HG03175 (cell line): ENCODE data around the gene GRAMD1C.

Experiments used
- ATAC-seq: cut with Tn5 transposase; IDR thresholded peaks from one replicate; pipeline ENCODE4 v1.9.1; 2021; ENCODE audit warnings: mild to moderate bottlenecking, moderate library complexity; ENCODE audit not compliant: unreplicated experiment

GRAMD1C gene

DNA sequence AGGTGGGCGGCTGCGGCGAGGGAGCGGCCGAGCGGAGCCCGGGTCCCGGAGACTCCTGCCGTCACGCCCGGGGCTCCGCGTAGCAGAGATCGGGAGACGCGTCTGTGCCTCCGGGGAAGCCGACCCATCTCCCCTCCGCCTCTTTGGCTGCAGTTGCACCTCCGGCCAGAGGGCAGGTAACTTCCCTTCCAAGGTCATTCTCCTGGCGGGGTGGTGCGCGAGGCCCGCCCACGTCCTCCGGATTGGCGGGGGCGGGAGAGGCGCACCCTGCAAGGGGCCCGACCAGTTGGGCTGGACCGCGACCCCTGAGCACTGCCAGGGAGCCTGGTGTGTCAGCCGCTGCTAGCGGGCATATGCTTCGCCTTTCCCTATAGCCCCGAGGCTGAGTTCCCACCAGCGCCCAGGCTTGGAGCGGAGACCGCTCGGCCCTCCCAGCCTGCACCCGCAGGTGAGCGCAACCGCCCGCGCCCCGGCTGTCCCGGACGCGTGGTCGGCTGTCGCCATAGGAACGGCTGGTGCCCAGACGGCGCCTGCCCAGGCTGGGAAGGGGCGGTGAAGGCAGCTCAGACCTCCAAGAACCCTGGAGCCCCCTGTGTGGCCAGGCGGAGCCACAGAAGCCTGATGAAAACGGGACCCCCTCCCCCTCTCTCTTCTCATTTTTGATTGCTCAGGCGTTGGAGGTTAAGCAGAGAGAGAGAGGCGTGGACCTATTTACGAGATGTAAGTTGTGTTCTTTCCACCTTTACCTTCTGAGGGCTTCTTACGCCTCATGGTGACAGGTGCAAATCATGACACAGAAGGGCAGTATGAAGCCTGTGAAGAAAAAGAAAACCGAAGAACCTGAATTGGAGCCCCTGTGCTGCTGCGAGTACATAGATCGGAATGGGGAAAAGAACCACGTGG lies 109.7 kb downstream of the GRAMD1C start:
- peak; percentile 56 for ATAC-seq

- ATAC-seq: no peak
These were observed 114.3 kb downstream of the GRAMD1C start for GRCh38 chr3:113952921-113953320.

- no peak for ATAC-seq
These were observed 115.1 kb downstream of the GRAMD1C start for GRCh38 chr3:113953677-113954076.

DNA sequence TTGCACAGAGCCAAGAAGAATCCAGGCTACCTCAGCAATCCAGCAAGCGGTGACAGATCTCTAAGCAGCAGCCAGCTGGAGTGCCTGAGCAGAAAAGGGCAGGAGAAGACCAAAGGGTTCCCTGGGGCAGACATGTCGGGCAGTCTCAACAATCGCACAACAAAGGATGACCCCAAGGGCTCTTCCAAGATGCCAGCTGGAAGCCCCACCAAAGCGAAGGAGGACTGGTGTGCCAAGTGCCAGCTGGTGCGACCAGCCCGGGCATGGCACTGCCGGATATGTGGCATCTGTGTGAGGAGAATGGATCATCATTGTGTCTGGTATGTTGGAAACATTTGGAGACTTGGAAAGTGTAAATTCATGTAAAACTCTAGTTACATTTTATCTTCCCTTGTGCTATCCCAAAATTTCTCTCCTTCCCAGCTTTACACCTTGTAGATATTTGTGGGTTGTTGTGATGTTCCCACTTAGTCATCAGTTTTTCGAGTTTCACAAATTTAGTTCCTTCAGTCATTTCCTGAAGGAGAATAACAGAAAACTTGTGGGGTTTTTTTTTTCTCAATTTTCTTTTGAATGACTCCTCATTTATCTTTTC lies 115.6 kb downstream of the GRAMD1C start:
- ATAC-seq: no peak

DNA sequence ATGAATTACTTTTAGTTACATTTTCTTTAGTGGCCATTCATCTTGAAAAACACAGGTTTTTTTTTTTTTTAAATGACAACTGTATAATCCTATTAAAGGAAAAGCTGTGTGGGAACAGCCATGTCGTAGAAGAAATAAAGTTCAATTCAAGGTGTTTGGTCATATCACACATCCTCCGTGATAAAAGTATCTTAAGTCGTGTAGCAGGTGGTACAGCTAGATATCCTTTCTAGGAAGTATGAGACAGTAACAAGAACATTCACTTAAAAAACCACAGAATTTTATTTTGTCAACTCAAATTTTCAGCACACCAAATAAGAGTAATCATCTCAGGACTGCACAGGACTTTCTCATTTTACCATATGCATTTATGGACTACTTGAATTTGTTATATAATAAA lies 125.3 kb downstream of the GRAMD1C start:
- no peak for ATAC-seq

DNA sequence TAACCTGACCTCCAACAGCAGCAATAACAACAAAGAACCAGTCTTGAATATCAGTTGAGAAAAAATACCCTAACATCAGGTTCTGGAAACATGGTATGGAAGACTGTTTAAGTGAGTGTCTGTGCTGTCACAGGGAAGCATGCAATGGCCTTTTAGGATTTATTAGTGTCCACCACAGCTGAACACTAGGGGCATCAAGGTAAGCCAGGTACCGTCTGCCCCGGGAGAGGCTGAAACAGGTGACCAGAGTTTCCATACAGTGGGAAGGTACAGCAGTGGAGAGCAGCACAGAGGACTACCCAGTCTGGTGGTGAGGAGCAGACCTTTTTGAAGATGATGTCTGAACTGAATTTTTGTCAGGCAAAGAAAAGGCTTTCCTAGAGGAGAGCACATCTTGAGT lies 127.6 kb downstream of the GRAMD1C start:
- ATAC-seq: no peak

- ATAC-seq: no peak
These were observed 130.4 kb downstream of the GRAMD1C start for GRCh38 chr3:113968986-113969385.

GRCh38 chr3:113977822-113978221 lies 139.2 kb downstream of the GRAMD1C start:
- ATAC-seq: no peak

- ATAC-seq: no peak
These were observed 141.3 kb downstream of the GRAMD1C start for GRCh38 chr3:113979916-113980315.

- ATAC-seq: no peak
These were observed 143.2 kb downstream of the GRAMD1C start for GRCh38 chr3:113981803-113982202.

DNA sequence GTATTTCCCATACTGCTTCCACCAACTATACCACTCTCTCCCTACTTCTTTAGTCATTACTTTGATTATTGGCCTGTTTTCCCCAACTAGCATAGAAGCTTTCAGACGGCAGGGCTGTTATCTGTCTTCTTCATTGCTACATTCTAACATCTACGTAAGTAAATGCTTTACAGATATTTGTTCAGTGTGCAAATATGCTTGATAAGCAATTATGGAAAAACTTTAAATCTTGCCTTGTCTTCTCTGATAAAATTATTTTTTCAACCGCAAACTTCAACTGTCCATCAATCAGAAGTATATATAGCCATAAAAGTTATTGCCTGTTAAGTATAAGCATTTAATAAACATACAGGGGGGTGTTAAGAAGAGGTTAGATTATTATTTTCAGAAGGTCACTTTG lies 145.0 kb downstream of the GRAMD1C start:
- no peak for ATAC-seq

GRCh38 chr3:113985541-113985940 lies 147.0 kb downstream of the GRAMD1C start:
- ATAC-seq: peak; percentile 91
